Measurements from ENCODE around the gene VASH2. TPM values are rescaled to one million over a fixed set of nuclear protein-coding genes. Genes with fewer than 3 reads are reported as not detected.

Gene VASH2
- total RNA-seq, 1 donor from 2014 or later: 59.8 TPM

DNA sequence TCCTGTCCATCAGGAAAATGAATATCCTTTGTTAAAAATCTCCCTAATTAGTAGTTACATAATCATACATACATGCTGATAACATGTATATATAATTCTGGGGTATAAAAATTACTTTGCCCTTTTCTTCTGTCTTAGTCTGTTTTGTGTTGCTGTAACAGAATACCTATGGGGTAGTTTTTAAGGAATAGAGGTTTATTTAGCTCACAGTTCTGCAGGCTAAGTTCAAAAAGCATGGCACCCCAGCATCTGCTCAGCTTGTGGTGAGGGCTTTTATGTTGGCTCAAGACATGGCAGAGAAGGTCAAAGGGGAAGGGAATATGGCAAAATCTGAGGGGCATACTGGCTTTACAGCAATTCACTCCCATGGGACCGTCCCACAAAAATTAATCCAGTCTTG, 84.4 kb downstream of the VASH2 start:
- no peak overlapping the region for H3K27ac Mint-ChIP-seq (ENCODE audit: unreplicated experiment)
- DNase-seq: no peak

DNA sequence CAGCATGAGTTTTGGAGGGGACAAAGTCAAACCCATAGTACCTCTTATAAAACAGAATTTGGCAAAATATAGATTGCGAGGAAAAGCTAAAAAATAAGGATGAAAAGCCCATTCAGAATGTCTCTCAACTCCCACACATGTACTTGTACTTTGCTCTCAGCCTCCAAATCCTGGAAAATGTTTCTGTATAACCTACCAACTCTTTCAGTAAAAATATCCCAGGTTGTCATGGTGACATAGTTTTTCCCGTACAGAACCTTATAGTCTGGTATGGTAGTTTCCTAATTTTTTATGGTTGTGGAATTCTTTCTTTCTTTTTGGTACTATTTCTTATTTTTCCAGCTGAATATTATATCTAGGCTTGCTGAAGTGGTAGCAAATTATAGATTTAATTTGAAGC, 85.2 kb downstream of the VASH2 start:
- TF ChIP-seq CTCF (IDR thresholded peaks at IDR 0.05; ENCODE audit: partially characterized antibody, unreplicated experiment): no peak
- Mint-ChIP-seq H3K27me3 (ENCODE audit: unreplicated experiment) (no peaks in the 10 kb centered on the region), H3K9me3 (ENCODE audit: unreplicated experiment) (peaks cover 1% of the 10 kb centered on the region), H3K4me3 (ENCODE audit: unreplicated experiment) (no peak overlapping the region), H3K27ac (ENCODE audit: unreplicated experiment) (no peak overlapping the region), H3K4me1 (ENCODE audit: low read depth, unreplicated experiment) (no peaks in the 10 kb centered on the region), H3K36me3 (ENCODE audit: unreplicated experiment) (no peaks in the 10 kb centered on the region)
- no peak for DNase-seq

More for the DNA sequence above, 84.4 kb downstream of the VASH2 start:
- H3K4me3 Mint-ChIP-seq (ENCODE audit: unreplicated experiment): no peak overlapping the region
- no peaks in the 10 kb centered on the region for H3K4me1 Mint-ChIP-seq (ENCODE audit: low read depth, unreplicated experiment)
- no peak for TF ChIP-seq CTCF (IDR thresholded peaks at IDR 0.05; ENCODE audit: partially characterized antibody, unreplicated experiment)
- H3K9me3 Mint-ChIP-seq (ENCODE audit: unreplicated experiment): peaks cover 1% of the 10 kb centered on the region
- H3K36me3 Mint-ChIP-seq (ENCODE audit: unreplicated experiment): no peaks in the 10 kb centered on the region
- H3K27me3 Mint-ChIP-seq (ENCODE audit: unreplicated experiment): no peaks in the 10 kb centered on the region

Other genes starting within 250 kb of the VASH2 start
- gene NSL1, start 158.8 kb upstream of the VASH2 start, total RNA-seq (ENCODE audit: unreplicated experiment): 35.0 TPM
- gene TATDN3, start 158.6 kb upstream of the VASH2 start, total RNA-seq (ENCODE audit: unreplicated experiment): 15.8 TPM
- gene SPATA45, start 102.9 kb upstream of the VASH2 start, total RNA-seq (ENCODE audit: unreplicated experiment): not detected
- 33.4 TPM for gene FLVCR1, start 92.3 kb upstream of the VASH2 start, total RNA-seq (ENCODE audit: unreplicated experiment)
- 33.1 TPM for gene ANGEL2, start 65.3 kb downstream of the VASH2 start, total RNA-seq (ENCODE audit: unreplicated experiment)
- 23.9 TPM for gene RPS6KC1, start 100.7 kb downstream of the VASH2 start, total RNA-seq (ENCODE audit: unreplicated experiment)